ENCODE measurements around the gene CALR3. TPM values are rescaled to one million over a fixed set of nuclear protein-coding genes. Genes with fewer than 3 reads are reported as not detected.
A peak's percentile ranks its signal among the peaks of the same experiment; 100 is the strongest.

CALR3 gene
- total and polyA plus RNA-seq, 5 experiments from 2014 or later = not detected

- no peaks in the 10 kb centered on the region for H3K27me3 Mint-ChIP-seq
- H3K36me3 Mint-ChIP-seq = peaks cover 0 to 75% (median 9%) of the 10 kb centered on the region in 3 donors
- H3K27ac Mint-ChIP-seq = peak overlapping the region in 2 of 10 donors; percentile 25 to 92
- DNase-seq (no peak), ATAC-seq (no peak)
- H3K4me3 Mint-ChIP-seq = peak overlapping the region in 1 of 10 donors; percentile 18
- POLR2A ChIA-PET = interaction anchor here (0.6 kb wide), 1 partner anchor 788 kb away, joined by 3 read pairs; no protein-coding TSS in a partner anchor
- no peaks in the 10 kb centered on the region for H3K9me3 Mint-ChIP-seq
- peaks cover 0 to 16% (median 8%) of the 10 kb centered on the region in 4 donors for H3K4me1 Mint-ChIP-seq
Observed at GRCh38 chr19:16429759-16430091, 66.2 kb downstream of the CALR3 start.

GRCh38 chr19:16429066-16429758 is 66.8 kb downstream of the CALR3 start:
- Mint-ChIP-seq H3K4me1 (peaks cover 0 to 16% (median 7%) of the 10 kb centered on the region in 4 donors), H3K27me3 (no peaks in the 10 kb centered on the region), H3K27ac (peak overlapping the region in 6 of 10 donors; percentile 10 to 92 (median 32)), H3K9me3 (no peaks in the 10 kb centered on the region), H3K4me3 (peak overlapping the region in 1 of 10 donors; percentile 56), H3K36me3 (peaks cover 0 to 74% (median 7%) of the 10 kb centered on the region in 3 donors)
- no peak for ATAC-seq
- POLR2A ChIA-PET = interaction anchor here (0.6 kb wide), 1 partner anchor 788 kb away, joined by 3 read pairs; no protein-coding TSS in a partner anchor
- DNase-seq = no peak

Other genes with a start within 250 kb of the CALR3 start
- gene KLF2, start 171.3 kb downstream of the CALR3 start, total RNA-seq = 100 to 1,000 TPM; 386 to 393 TPM
- 100 to 1,000 TPM; 115 to 216 (median 166) TPM for gene KLF2, start 171.3 kb downstream of the CALR3 start, polyA plus RNA-seq
- gene EPS15L1, start 24.2 kb downstream of the CALR3 start, total RNA-seq = 10 to 100 TPM; 47.0 to 47.9 TPM
- 1 to 10 TPM; 6.8 to 9.6 (median 8.5) TPM for gene EPS15L1, start 24.2 kb downstream of the CALR3 start, polyA plus RNA-seq
- gene C19orf44, start 227 bp upstream of the CALR3 start, total RNA-seq = 1 to 10 TPM; 4.1 to 4.4 TPM
- gene C19orf44, start 227 bp upstream of the CALR3 start, polyA plus RNA-seq = 1 to 10 TPM in 1 of 3 donors, under 1 TPM in 1, not detected in 1; 0.23 to 2.0 TPM
- 10 to 100 TPM; 75.6 to 82.0 TPM for gene CHERP, start 46.3 kb upstream of the CALR3 start, total RNA-seq
- gene CHERP, start 46.3 kb upstream of the CALR3 start, polyA plus RNA-seq = 10 to 100 TPM in 1 of 3 donors, 1 to 10 TPM in 2; 4.7 to 17.8 (median 8.6) TPM
- gene SLC35E1, start 76.2 kb upstream of the CALR3 start, total RNA-seq = 10 to 100 TPM; 31.5 to 34.2 TPM
- 10 to 100 TPM; 13.6 to 22.3 (median 16.1) TPM for gene SLC35E1, start 76.2 kb upstream of the CALR3 start, polyA plus RNA-seq
- gene MED26, start 132.0 kb upstream of the CALR3 start, total RNA-seq = 10 to 100 TPM; 16.5 to 18.5 TPM
- gene MED26, start 132.0 kb upstream of the CALR3 start, polyA plus RNA-seq = 1 to 10 TPM; 2.7 to 3.9 (median 3.1) TPM
- gene SMIM7, start 164.0 kb upstream of the CALR3 start, total RNA-seq = 100 to 1,000 TPM; 102 to 104 TPM
- gene SMIM7, start 164.0 kb upstream of the CALR3 start, polyA plus RNA-seq = 10 to 100 TPM; 52.7 to 76.5 (median 63.9) TPM
- 1 to 10 TPM; 1.5 to 2.5 TPM for gene TMEM38A, start 165.0 kb upstream of the CALR3 start, total RNA-seq
- under 1 TPM in 2 of 3 donors, not detected in 1; 0.22 to 0.28 TPM for gene TMEM38A, start 165.0 kb upstream of the CALR3 start, polyA plus RNA-seq
- gene NWD1, start 223.7 kb upstream of the CALR3 start, total RNA-seq = not detected
- gene NWD1, start 223.7 kb upstream of the CALR3 start, polyA plus RNA-seq = not detected

Data from naive thymus-derived CD8-positive, alpha-beta T cell (primary cell).